Activated T-cell treated with anti-CD3 and anti-CD28 coated beads for 4 hours (primary cell): ENCODE measurements around the gene SIPA1.

Experiments
- DNase-seq: peaks from one replicate; pipeline ENCODE4 v3.0.0-alpha.2; 2020

SIPA1 gene, protein sequence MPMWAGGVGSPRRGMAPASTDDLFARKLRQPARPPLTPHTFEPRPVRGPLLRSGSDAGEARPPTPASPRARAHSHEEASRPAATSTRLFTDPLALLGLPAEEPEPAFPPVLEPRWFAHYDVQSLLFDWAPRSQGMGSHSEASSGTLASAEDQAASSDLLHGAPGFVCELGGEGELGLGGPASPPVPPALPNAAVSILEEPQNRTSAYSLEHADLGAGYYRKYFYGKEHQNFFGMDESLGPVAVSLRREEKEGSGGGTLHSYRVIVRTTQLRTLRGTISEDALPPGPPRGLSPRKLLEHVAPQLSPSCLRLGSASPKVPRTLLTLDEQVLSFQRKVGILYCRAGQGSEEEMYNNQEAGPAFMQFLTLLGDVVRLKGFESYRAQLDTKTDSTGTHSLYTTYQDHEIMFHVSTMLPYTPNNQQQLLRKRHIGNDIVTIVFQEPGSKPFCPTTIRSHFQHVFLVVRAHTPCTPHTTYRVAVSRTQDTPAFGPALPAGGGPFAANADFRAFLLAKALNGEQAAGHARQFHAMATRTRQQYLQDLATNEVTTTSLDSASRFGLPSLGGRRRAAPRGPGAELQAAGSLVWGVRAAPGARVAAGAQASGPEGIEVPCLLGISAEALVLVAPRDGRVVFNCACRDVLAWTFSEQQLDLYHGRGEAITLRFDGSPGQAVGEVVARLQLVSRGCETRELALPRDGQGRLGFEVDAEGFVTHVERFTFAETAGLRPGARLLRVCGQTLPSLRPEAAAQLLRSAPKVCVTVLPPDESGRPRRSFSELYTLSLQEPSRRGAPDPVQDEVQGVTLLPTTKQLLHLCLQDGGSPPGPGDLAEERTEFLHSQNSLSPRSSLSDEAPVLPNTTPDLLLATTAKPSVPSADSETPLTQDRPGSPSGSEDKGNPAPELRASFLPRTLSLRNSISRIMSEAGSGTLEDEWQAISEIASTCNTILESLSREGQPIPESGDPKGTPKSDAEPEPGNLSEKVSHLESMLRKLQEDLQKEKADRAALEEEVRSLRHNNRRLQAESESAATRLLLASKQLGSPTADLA

DNA sequence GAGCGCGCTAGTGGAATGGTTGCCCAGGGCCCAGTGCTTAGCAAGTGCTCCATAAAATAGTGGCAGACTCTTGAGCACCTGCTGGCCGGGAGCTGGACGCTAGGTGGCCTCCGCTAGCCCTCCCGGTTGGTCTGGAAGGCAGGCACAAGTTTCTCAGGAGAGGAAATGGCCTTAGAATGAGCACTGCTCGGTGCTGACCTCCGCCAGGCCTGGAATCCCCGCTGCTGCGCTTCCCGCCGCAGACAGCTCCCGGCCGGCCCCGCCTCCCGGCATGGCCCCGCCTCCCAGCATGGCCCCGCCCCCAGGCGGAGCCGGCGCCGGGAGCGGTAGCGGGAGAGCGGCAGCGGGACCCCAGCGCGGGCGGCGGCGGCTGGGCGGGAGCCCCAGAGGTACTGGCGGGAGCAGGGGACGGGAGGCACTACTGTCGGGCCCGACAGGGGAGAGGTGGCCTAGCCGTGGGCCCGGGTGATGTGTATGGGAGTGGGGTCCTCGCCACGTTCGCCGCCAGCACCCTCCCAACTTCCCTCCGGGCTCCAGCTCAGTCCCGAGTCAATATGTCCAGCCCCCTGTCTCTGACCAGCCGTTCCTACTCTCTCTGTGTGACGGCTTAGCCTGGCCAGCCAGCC, at the start of gene SIPA1:
SIPA1 (plus strand) TSS at position 308 of the 626 bp plus-strand sequence. CDS start 2,821 bp downstream, outside the sequence.
- DNase-seq: peak; percentile 70

DNA sequence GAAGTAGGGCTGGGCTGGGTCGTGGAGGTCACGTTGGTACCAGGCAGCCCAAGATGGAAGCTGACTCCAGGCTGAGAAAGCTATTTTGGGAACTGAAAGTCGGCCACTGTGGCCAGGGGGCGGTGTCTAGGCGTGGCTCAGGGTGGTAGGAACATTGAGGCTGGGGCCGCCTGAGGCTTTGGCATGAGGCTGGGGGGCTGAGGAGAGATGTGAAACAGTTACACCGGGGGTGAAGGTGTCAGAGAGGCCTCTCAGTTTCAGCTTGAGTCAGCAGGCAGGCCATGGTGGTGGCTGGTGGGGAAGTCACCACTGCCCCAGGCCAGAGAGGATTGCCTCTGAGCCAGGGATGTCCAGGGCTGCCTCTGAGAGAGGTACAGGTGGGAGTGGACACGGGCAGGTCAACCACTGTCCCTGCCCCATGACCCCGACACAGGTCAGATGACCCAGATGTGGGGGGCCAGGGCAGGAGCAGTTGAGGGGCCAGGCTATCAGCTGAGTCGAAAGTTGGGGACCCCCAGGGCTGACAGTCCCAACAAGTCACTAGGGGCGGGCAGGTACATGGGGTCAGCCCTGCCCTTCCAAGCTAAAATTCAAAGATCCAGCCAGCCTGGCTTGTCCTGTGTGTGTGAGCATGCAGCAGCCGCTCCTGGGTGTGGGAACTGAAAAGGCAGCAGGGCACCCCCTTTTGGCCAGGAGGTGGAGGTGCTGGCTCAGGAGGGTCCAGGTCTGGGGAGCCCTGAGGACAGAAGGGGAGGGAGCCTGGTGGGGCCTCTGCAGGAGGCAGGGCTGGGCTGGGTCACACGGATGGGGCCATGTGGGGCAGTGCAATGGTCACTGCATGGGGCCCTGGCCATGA, 49.5 kb upstream of the SIPA1 start:
- DNase-seq: peak; percentile 67

DNA sequence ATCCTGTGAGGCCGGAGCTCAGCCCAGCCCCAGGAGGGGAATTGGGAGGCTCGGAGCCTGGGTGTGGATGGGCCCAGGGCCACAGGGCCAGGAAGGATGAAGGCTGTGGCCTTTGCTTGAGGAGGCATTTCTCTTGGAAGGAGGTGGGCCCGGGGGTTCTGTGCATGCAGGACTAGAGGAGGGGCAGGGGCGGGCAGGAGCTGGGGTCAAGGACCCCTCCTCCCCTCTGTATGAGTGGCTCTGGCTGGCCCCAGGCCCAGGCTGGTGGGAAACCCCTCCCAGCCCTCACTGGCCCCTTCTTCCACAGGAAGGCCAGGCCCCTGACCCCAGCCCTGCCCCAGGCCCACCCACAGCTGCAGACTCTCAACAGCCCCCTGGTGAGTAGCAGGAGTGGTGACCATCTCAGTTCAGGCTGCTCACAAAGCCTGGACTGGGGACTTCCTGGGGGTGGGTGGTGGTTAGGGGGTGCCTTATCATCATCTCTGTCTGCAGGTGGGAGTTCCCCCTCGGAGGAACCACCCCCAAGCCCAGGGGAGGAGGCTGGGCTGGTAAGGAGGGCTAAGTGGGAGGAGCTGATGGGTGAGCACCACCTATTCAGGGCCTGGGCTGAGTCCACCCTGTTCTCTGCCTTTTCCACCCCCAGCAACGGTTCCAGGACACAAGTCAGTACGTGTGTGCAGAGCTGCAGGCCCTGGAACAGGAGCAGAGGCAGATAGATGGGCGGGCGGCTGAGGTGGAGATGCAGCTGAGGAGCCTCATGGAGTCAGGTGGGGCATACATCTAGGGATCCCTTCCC, 48.3 kb upstream of the SIPA1 start:
- no peak for DNase-seq

DNA sequence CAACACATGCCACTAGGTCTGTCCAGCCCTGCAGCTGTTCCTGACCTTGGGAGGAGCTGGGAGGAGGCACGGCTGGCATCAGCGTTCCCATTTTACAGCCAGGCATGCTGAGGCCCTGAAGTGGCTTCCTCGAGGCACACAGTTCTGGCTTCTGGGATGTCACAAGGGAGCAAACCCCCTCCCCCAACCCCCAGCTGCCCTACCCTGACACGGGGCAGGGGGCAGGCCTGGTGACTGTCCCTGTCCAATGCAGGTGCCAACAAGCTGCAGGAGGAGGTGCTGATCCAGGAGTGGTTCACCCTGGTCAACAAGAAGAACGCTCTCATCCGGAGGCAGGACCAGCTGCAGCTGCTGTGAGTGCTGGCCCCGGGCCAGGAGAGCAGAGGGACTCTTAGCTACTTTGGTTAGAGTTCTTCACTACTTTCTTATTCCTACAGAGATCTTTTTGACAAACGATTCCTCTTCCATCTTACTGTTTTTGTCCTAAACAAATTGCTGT, 47.6 kb upstream of the SIPA1 start:
- no peak for DNase-seq

DNA sequence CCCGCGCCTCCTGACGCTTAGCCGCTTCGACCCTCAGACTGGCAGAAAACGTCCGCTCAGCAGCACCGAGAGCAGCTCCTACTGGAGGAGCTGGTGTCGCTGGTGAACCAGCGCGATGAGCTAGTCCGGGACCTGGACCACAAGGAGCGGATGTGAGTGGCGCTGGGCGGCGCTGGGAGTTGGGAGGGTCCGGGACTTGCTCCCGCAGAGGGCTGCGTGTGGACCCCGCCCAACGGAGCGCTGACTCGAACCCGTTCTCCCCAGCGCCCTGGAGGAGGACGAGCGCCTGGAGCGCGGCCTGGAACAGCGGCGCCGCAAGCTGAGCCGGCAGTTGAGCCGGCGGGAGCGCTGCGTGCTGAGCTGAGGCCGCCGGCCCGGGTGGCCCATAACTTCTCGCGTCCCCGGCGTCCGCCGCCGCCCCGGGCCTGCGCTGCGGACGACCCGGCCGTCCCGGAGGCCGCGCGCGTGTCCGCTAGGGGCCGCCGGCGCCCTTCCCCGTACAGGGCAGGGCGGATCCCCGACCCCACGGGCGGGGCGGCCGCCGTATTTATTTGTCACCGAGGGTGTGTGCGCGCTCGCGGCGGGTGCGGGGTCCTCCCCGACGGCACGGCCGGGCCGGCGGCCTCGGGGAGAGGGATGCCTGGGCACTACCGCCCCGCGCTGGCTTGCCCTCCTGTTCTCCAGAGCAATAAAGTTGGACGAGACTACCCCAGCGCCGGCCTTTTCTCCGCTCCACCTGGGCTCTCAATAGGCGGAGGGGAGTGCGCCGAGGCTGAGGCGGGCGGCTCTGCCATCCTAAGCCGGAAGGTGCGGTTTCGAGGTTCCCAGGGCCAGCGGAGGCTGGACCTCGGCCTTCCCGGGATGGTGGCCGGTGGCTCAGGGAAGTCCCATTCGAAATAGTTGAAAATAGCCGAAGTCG, 45.7 kb upstream of the SIPA1 start:
- DNase-seq: no peak

DNA sequence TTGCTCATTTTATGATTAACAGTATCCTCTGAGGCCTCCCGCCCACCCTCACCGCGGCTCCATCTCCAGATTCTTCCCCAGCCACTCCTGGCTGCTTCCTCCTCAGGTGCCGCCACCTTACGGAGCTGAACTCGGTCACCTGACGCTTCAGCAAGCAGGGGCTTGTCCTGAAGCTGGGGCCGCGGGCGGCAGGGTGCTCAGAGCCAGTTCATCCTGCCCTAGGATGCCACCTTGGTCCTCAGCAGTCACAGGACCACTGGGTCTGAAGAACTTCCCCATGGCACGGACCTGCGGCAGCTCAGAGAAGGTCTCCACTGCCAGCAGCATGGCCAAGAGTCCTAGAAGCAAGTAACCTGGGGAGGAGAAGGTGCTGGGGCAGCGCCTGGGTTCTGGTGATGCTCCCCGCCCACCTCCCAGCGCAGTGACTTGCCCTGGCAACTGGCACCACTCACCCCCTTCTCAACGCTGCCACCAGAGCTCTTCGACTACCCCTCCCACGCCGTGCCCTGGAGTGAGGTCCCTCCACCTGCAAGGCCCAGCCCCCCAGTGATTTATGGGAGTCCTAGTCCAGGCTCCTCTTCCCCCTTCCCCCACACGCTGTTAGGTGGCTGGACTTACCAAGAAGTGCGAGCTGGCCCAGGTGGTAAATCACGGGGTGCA, 44.9 kb upstream of the SIPA1 start:
- DNase-seq: no peak

DNA sequence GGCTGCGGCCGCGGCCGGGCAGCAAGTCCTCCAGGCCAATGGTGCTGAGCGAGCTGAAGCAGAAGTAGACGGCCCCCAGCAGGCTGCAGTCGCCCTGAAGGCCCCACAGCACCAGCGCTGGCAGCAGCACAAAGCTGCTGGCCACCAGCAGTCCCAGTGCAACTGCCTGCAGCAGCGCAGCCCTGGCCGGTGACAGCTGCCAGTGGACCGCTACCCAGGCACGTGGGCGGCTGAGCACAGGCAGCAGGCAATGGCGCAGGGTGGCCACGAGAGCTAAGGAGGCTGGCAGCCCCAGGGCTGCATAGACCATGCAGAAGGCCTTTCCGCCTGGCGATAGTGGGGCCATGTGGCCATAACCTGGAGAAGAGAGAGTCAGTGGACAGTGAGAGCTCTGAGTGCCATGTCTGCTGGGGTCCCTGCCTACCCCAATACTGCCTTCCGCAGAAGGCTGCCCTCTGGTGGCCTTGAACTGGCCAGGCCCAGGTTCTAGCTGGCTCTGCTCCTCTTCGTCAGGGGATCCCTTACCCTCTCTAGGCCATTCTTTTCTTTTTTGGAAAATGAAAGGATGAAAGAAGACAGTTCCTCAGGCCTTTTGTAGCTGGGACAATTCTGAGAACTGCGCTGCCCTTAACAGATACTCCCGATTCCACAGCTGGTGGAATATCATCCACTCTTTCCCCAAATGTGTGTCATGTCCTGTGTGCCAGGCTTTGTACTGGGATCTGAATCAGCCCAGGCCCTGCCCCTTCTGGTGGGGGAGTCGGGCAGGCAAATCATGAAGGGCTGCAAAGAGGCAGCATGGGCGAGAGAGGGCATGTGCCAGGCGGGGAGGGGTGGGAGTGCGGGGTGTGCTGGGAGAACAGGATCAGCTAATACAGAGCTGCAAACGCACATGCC, 44.1 kb upstream of the SIPA1 start:
- no peak for DNase-seq

DNA sequence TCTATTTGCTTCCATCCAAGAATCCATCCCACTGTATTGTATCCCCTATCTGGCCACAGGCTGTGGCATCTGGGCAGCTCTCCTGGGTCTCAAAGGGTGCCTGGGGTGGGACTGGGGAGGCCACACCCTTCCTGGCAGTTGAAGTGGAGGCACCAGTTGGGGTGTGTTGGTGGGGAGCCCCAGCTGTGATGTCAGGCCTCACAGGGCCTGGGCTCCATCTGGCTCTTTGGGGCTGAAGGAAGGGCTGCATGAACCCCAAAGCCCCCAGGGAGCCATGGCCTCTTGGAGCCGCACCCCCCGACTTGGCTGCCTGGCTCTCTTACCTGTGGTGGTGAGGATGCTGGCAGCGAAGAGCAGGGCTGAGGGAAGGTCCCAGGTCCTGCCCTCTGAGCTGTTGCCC, 42.8 kb upstream of the SIPA1 start:
- DNase-seq: no peak

DNA sequence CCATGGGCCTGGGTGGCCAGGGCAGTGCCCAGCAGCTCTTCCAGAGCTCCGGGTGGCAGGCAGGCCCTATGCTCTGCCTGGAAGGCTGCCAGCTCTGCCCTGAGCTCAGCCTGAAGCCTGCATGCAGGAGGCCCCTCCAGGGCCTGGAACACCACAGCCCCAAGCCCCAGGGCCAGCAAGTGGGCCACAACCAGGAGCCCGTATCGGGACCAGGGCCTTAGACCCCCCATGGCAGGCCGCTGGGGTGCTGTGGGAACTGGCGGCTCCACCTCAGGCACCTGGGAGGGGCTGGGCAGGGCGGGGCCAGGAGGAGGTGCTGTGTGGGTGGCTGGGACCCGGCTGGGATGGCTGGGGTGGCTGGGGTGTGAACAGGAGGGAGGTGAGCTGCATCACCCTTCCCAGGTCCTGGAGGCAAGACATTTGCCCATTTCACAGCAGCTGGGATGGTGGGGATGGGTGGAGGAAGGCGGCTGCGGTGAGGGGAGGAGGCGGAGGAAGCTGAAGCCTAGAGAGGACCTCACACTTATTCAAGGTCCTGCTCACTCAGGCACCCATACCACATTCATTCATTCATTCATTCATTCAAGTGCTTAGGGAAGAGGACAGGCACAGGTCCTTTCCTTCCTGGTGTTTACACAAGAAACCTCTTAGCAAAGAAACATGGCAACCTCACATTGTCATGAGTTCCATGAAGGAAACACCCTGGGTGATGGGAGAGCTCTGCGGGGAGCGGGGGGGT, 42.2 kb upstream of the SIPA1 start, which contains the start of gene KCNK7:
KCNK7 (minus strand) TSS at position 258 of the 739 bp plus-strand sequence; CDS start at position 230, 28 bp downstream.
- DNase-seq: no peak

DNA sequence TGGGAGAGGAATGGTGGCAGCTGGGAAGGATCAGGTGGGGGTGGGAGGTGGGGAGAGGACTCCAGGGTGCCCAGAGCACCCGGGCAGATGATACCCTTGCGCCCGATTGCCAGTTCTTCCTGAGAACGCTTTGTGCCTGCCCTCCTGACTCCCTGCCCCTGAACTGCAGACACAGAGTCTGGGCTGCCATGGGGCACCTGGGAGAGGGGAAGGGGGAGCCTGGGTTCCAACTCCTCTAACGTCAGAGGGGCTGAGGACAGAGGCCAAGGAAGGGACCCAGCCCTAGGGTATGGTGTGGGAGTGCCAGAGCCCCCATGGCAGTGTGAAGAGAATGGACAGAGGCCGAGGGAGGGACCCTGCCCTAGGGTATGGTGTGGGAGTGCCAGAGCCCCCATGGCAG, 41.4 kb upstream of the SIPA1 start:
- no peak for DNase-seq

DNA sequence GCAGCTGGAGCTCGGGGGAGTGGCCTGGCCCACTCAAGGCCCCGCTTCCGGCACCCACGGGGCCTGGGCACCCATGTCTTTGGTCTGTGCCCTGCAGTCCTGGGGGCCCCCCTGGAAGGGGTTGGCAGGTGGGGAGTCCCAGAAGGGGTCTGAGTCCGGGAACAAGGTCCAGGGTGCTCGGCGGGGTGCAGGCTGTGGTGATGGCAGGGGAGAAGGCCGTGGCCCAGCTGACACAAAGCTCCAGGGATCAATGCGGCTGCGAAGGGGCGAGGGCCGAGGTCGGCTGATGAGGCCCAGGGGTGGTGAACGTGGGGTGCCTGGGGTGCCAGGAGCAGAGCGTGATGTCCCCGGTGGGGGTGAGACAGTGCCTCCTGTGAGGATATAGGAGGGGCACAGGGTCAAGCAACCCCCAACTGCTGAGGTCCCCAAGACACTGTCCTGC, 39.6 kb upstream of the SIPA1 start:
- DNase-seq: no peak

DNA sequence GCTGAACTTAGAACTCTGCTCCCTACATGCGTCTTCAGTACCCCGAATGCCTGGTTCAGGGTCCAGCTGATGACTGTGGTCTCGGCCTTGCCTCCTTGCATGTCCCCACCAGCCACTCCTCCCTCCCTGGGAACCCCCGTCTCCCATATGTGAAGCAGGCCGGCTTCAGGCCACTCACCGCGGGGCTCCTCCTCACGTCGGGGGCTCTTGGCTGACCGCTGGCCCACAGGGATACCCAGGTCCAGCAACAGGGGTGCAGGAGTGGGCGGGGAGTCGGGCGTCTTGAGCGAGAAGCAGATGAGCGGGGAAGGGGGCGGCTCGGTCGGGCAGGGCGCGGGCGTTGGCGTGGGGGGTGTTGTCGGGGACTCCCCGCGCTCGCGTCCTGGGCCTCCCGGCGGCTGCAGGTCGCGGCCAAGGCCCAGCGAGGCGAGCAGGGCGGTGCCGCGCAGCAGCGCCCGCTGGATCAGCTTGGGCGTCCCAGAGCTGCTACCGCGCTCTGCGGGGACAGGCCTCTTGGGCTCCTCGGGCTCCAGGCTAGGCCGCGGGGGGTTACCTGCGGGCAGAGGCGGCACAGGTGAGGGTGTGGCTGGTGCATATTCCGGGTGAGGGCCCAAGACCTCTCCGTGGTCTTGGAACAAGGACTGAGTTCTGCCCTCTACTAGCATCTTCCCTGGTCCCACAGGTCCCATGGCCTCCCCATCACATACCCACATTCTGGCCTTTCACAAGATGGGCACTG, 38.5 kb upstream of the SIPA1 start:
- no peak for DNase-seq

DNA sequence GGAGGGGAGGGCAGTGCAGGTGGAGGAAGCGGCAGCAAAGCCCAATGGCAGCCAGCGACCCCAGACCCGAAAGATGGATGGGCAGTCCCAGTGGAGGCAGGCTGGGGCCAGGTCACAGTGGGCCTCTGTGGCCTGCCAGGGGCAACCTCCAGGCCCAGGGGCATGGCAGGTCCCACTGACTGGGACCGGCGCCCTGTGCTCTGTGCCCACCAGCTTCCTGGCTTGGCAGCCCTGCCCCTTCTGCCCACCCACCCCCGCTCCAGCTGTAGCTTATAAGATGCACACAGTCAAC, 38.0 kb upstream of the SIPA1 start:
- no peak for DNase-seq

DNA sequence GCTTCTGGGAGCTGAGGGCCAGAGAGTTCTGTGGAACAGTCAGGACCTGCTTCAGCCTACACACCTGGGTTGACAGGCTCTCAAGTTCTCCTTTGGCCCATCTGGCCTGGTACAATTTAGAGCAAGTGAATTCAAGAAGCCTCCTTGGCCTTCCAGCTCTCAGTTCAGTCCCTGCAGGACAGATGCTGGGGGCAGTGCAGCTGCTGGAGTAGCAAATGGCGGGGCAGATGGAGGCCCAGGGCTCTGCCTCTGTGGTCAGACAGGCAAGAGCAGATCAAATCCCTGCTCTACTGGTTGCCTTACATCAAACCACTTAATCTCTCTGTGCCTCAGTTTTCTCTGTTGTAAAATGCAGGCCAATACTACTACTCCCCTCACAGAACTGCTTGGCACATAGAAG, 33.6 kb upstream of the SIPA1 start:
- DNase-seq: no peak

DNA sequence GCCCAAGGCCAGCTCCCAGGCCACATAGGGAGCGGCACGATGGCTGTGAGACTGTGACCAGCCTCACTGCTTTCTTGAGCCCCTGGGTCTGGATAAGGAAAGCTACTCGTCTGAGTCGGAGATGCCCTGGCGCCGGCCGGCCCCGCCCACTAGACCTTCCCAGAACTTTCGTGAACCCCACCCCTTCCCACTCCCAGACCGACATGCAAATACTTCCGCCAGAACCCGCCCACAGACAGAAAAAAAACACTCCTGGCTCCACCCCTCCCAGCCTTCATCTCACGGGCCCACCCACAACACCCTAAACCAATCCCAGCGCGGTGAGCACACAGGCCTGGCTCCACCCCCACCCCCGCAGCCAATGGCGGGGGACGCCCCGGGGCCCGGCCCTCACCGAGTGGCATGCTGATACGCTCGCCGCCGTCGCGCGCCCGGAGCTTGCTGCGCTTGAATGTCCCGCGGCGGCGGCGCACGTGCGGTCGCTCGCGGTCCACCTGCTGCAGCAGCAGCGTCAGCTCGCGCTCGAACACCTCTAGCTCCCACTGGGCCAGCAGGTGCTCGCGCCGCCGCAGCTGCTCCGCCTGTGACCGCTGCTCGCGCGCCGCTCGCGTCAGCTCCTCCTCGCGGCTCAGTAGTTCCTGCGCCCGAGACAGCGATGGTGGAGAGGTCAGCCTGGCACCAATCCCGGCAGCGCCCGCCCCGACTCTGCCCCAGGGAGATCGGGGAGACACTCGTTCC, 30.9 kb upstream of the SIPA1 start:
- no peak for DNase-seq
